LHCN-M2 (cell line): Measurements from ENCODE around the gene OR7A10. TPM values are rescaled to one million over a fixed set of nuclear protein-coding genes. Genes with fewer than 3 reads are reported as not detected.

ENCODE experiments used
- DNase-seq: peaks from one replicate; pipeline ENCODE4 v3.0.0-alpha.2; 2012; ENCODE audit warnings: low read depth
- polyA plus RNA-seq: library from polyadenylated mRNA; unstranded; fragments of >200 nt; gene quantifications from one replicate; pipeline ENCODE4 v1.2.1, GENCODE V29; 2012; ENCODE audit warnings: missing spikeins
- total RNA-seq: library from RNA; depleted of rRNA; stranded (reverse); fragments of >200 nt; gene quantifications from 2 replicates; pipeline ENCODE4 v1.2.3, GENCODE V29; 2014; rRNA removed

Gene OR7A10
- not detected in 2 replicates for total RNA-seq
- not detected for polyA plus RNA-seq

GRCh38 chr19:14848822-14849221 lies at the start of gene OR7A10:
Gene OR7A10 (minus strand): TSS chr19:14848922. CDS start chr19:14841877, 7,045 bp downstream.
- DNase-seq, result no peak

GRCh38 chr19:14890643-14891379 lies 42.1 kb upstream of the OR7A10 start:
- DNase-seq, result no peak

DNA sequence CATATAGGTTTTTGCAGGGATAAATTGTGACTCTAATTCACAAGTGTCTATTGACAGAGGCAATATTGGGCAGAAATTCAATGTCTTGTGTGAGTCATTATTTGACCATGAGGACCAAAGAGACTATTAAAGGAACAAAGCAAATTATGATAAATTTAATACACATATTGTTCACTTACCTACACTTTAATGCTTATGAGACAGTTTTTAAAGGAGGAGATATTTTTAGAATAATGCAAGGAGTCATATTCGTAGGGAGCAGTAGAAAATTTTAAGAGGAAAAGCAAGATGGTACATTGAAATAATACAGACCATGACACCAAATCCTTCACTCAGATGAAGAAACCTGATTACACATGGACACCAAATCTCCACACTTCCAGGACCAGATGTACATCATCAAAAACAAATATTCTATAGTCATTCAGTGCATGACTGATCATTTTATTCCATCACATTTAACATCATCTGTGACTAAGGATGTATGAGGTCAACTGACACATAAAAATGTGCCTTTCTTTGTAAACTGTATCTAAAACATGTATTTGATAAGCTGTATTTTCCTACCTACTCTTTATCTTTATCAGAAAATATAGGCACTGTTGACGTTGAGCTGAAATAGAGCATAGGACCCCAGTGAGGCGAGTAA lies 41.4 kb upstream of the OR7A10 start:
- no peak for DNase-seq

DNA sequence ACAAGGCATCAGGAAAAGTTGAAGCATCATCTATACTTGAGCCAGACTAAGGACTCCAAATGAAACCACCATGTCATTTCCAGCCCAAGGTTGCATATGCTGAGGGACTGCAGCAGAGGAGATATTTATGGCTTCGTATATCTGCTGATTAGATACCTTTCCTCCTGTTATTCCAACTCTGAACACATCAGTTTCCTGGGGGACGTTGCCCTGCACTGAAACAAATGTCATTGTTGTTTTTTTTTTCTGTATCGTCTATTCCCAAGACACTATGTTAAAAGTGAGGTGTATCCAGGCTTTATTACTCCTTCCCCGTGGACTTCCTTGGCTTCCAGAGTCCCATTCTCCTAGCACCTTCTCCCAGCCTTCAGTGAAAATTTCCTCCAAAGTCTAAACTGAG lies 37.3 kb upstream of the OR7A10 start, which contains the start of gene OR7A17:
TSS of gene OR7A17 (minus strand) at position 101 of the 400 bp plus-strand sequence. CDS start 4,777 bp downstream, outside the sequence.
- no peak for DNase-seq

GRCh38 chr19:14871619-14872230 lies 23.0 kb upstream of the OR7A10 start:
- DNase-seq, result peak; percentile 4

DNA sequence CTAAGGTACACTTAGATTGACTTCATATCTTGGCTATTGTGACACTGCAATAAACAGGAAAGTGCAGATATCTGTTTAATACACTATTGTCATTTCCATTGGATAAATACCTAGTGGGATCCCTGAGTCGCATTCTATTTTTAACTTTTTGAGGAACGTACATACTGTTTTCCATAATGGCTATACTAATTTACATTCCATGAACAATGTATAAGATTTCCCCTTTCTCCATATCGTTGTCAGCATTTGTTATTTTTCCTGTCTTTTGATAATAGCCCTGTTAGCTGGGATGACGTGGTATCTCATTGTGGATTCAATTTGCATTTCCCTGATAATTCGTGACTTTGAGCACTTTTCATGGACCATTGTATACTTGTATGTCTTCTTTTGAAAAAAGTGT lies 19.8 kb upstream of the OR7A10 start:
- no peak for DNase-seq

DNA sequence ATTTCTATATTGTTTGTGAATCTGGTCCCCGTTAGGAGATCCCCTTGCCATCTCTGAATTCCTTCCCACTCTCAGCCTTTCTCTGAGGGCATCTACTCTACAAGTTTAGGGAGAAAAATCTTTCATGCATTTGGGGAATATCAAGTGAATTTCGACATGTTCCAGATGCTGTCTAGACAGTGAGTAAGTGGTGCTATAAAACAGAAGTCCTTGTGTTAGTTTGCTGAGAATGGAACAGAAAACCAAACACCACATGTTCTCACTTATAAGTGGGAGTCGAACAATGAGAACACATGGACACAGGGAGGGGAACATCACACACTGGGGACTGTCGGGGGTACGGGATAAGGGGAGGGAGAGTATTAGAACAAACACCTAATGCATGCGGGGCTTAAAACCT lies 5.1 kb downstream of the OR7A10 start:
- peak; percentile 26 for DNase-seq

DNA sequence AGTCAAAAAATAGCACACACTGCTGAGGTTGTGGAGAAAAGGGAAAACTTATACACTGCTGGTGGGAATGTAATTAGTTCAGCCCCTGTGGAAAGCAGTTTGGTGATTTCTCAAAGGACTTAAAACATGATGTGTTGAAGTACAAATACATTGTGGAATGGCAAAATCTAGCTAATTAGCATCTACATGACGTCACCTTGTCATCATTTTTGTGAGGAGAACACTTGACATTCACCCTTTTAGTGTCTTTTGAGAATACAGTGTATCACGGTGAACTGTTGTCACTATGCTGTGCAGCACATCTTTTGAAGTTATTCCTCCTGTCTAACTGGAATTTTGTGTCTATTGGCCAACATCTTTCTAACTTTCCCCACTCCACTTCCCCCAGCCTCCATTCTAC lies 5.6 kb downstream of the OR7A10 start:
- DNase-seq, result no peak

DNA sequence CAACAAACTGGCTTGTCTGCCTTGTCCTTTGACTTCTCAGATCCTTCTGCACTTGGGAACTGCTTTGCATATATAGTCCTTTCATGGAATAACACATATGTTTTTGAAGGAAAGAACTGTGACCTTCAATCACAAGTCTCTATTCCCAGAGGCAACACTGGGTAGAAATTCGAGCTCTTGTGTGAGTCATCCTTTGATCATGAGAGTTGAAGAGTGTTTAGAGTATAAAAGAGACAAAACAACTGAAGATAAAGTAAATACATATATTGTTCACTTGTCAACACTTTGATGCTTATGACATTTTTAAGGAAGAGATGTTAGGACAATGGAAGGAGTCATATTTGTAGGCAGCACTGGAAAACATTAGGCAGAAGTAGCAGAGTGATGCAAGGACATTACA lies 8.5 kb downstream of the OR7A10 start:
- peak; percentile 64 for DNase-seq

- DNase-seq, result no peak
These were observed 11.3 kb downstream of the OR7A10 start for GRCh38 chr19:14837391-14837790.

- peak; percentile 89 for DNase-seq
These were observed 13.7 kb downstream of the OR7A10 start, which contains the start of the genes OR7A5 and OR7C1 for GRCh38 chr19:14835011-14835410. Gene OR7A5 (minus strand): TSS chr19:14835185. CDS start chr19:14828241, 6,944 bp downstream. Gene OR7C1 (minus strand): TSS chr19:14835185. CDS start chr19:14800136, 35,049 bp downstream.

GRCh38 chr19:14830702-14831101 lies 18.0 kb downstream of the OR7A10 start:
- no peak for DNase-seq

GRCh38 chr19:14826006-14826405 lies 22.7 kb downstream of the OR7A10 start:
- DNase-seq, result no peak

DNA sequence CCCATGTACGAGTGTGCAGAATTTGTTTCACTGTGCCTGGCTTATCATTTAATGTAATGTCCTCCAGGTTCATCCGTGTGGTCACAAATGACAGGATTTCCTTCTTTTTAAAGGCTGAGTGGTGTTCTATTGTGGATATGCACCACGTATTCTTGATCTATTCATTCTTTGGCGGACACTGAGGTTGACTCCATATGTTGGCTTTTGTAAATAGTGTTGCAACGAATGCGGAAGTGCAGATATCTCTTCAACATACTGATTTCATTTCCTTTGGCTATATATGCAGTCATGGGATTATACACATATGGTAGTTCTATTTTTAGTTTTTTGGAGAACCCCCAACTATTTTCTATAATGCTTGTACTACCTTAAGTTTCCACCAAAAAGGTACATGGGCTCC lies 26.8 kb downstream of the OR7A10 start:
- DNase-seq, result no peak

- no peak for DNase-seq
These were observed 30.1 kb downstream of the OR7A10 start for GRCh38 chr19:14818588-14818987.

- no peak for DNase-seq
These were observed 31.7 kb downstream of the OR7A10 start for GRCh38 chr19:14817052-14817451.

DNA sequence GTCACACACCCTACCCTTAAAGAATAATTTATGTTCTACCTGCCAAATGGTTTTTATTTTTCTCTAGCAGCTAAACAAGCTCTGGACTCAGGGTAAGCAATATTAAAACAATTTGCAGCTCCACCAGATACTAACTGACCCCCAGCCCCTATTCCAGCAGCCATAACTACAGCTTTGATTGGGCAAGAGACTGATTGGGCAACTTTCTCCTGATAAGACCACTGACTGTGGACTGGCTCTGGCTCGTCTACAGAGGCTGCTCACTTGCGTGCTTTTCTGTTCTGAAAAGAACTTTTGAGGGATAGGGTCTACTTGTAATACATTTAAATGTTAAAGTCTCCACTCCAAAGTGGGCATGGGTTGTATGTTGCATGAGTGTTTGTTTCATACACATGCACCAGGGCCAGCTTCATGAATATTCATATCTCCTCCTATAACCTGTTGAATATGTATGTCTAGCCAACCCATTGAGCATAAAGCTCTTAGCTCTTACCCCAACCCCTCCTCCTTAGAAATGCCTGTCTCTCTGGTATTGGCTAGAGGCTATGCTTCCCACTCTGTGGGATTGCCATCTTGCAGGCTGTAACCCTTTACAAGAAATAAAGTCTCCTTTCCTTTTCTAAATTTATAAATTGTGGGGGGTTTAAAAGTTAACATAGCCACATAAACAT lies 33.6 kb downstream of the OR7A10 start:
- DNase-seq, result no peak

DNA sequence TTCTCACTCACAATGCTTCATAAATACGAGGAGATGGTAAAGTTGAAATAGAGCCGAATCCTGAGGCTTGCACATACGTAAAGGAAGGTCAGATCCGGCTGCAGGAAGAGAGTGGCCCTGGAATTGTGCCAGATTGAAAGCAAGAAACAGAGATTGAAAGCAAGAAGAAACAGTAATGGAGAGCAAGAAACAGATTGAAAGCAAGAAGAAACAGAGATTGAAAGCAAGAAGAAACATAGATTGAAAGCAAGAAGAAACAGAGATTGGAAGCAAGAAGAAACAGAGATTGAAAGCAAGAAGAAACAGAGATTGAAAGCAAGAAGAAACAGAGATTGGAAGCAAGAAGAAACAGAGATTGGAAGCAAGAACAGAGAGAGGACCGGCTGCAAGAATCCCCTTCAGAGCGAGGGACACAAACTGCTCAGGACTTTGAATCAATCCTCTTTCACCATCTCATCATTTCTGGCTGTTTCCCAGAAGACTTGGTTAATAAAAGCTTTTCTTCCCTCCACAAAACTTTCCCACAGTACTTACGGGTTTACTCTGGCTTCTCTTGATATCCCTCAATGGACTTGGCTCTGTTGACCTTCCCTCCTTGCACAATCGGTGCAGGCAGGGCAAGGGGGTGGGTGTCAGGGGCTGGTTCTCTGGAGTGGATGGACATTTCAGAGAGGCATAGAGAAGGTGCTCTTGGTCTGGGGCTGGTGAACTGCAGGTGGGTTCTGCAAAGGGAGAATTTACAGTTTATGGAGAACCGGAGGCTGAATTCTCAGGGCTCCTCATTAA lies 39.3 kb downstream of the OR7A10 start:
- DNase-seq, result no peak

- no peak for DNase-seq
These were observed 44.0 kb downstream of the OR7A10 start for GRCh38 chr19:14804765-14805164.

DNA sequence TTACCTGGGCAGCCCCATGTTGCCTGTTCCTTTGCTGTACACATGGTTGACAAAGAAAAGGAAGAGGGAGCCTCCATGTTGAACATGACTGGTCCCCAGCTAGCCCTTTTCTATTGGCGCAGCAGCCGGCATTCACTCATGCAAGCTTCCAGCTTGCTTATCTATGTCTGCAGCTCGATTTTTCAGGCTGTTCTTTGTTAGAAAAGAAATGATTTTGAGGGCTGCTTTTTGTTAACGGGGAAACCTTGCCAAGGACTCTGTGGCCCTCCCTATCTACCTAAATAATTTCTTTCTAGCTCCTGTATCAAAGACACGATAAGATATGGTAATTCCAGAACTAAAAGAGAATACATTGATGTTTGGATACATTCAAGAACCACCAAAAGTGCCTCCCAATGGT lies 50.0 kb downstream of the OR7A10 start:
- DNase-seq, result no peak

DNA sequence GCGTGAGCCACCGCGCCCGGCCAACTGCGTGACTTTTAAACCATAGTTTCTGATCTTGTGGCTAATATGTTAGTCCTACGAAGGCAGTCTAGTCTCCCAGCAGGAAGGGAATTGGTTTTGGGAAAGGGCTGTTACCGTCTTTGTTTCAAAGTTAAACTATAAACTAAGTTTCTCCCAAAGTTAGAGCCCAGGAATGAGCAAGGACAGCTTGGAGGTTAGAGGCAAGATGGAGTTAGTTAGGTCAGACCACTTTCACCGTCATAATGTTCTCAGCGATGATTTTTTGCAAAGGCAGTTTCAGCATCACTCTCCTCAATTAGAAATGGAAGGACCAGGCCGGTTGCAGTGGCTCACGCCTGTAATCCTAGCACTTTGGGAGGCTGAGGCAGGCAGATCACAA lies 52.7 kb downstream of the OR7A10 start:
- DNase-seq, result no peak
